HFFc6 (cell line): ENCODE measurements around the gene ANKEF1. TPM values are rescaled to one million over a fixed set of nuclear protein-coding genes. Genes with fewer than 3 reads are reported as not detected.

Experiments used
- DNase-seq: peaks from one replicate; pipeline ENCODE4 v3.0.0-alpha.2; 2018
- H3K27ac Mint-ChIP-seq: 2 replicates; pipeline ENCODE4 v1.8.0; 2020; ENCODE audit warnings: mild to moderate bottlenecking, mixed read lengths
- H3K27me3 Mint-ChIP-seq: 2 replicates; pipeline ENCODE4 v1.8.0; 2021; ENCODE audit warnings: mild to moderate bottlenecking, moderate library complexity, mixed read lengths; ENCODE audit not compliant: insufficient read depth
- H3K36me3 Mint-ChIP-seq: 2 replicates; pipeline ENCODE4 v1.8.0; 2021; ENCODE audit warnings: low read depth, mixed read lengths
- H3K4me1 Mint-ChIP-seq: 2 replicates; pipeline ENCODE4 v1.8.0; 2020; ENCODE audit warnings: low read depth, mixed read lengths
- H3K4me3 Mint-ChIP-seq: 2 replicates; pipeline ENCODE4 v1.8.0; 2020; ENCODE audit warnings: mild to moderate bottlenecking, moderate library complexity, mixed read lengths
- H3K9me3 Mint-ChIP-seq: 2 replicates; pipeline ENCODE4 v1.8.0; 2020; ENCODE audit warnings: mild to moderate bottlenecking, mixed read lengths
- total RNA-seq, 6 experiments: library from RNA; stranded (reverse); fragmentation: NEBNext Ultra II Directional; extraction: Animal tissue kit (Norgen Biotek cat#: 25700); gene quantifications; 2 replicates in 1 of 6; 3 replicates in 5 of 6; pipeline ENCODE4 v1.2.3, GENCODE V29; 2021
- TF ChIP-seq, protein P1 (sequence below): fragments of 200-600 bp; sonication (generic); IDR thresholded peaks from 2 replicates; pipeline ENCODE4 v1.5.0; 2021; ENCODE audit warnings: antibody characterized with exemption, mild to moderate bottlenecking

ANKEF1 gene
- total RNA-seq, 6 experiments from 2014 or later, result not detected

- no peak for DNase-seq
- H3K27ac Mint-ChIP-seq, result no peak overlapping the region
- TF ChIP-seq, protein P1, sequence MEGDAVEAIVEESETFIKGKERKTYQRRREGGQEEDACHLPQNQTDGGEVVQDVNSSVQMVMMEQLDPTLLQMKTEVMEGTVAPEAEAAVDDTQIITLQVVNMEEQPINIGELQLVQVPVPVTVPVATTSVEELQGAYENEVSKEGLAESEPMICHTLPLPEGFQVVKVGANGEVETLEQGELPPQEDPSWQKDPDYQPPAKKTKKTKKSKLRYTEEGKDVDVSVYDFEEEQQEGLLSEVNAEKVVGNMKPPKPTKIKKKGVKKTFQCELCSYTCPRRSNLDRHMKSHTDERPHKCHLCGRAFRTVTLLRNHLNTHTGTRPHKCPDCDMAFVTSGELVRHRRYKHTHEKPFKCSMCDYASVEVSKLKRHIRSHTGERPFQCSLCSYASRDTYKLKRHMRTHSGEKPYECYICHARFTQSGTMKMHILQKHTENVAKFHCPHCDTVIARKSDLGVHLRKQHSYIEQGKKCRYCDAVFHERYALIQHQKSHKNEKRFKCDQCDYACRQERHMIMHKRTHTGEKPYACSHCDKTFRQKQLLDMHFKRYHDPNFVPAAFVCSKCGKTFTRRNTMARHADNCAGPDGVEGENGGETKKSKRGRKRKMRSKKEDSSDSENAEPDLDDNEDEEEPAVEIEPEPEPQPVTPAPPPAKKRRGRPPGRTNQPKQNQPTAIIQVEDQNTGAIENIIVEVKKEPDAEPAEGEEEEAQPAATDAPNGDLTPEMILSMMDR, result no peak
- no peaks in the 10 kb centered on the region; the same call in 1 of the 2 replicates for H3K27me3 Mint-ChIP-seq
- no peaks in the 10 kb centered on the region for H3K4me1 Mint-ChIP-seq
- peaks cover 4% of the 10 kb centered on the region; the same call in 1 of the 2 replicates for H3K9me3 Mint-ChIP-seq
- H3K36me3 Mint-ChIP-seq, result no peaks in the 10 kb centered on the region
- no peak overlapping the region for H3K4me3 Mint-ChIP-seq
Observed at GRCh38 chr20:10065154-10065833, 30.5 kb downstream of the ANKEF1 start.

- Mint-ChIP-seq H3K9me3 (peaks cover 4% of the 10 kb centered on the region; the same call in 1 of the 2 replicates), H3K4me1 (no peaks in the 10 kb centered on the region), H3K4me3 (no peak overlapping the region), H3K36me3 (no peaks in the 10 kb centered on the region), H3K27me3 (no peaks in the 10 kb centered on the region; the same call in 1 of the 2 replicates), H3K27ac (no peak overlapping the region)
- no peak for DNase-seq
- TF ChIP-seq, protein P1, result no peak
Observed at GRCh38 chr20:10067321-10067720, 32.5 kb downstream of the ANKEF1 start.

DNA sequence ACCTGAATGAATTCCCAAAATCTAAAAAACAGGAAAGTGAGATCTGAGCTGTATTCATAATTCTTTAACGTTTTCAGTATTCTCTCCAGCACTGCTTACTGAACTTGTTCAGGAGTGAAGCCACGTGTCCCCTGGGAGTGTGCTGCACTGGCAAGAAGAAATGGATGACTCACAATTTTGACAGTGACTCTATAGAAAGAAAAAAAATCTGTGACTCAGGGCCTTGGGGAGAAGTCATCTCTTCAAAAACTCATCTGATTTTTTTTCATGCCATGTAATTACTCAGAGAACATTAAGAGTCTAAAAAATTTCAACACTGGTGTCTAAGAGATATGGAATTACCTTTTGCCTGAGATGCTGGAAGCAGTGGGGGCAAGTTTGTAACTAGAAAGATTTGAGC lies 39.7 kb downstream of the ANKEF1 start:
- peak overlapping the region; percentile 33; the same call in 1 of the 2 replicates for H3K4me3 Mint-ChIP-seq
- H3K36me3 Mint-ChIP-seq, result no peaks in the 10 kb centered on the region
- peak overlapping the region; percentile 22 for H3K27ac Mint-ChIP-seq
- H3K27me3 Mint-ChIP-seq, result no peaks in the 10 kb centered on the region; the same call in 1 of the 2 replicates
- TF ChIP-seq, protein P1, result no peak
- DNase-seq, result peak; percentile 78
- peaks cover 22% of the 10 kb centered on the region for H3K4me1 Mint-ChIP-seq
- H3K9me3 Mint-ChIP-seq, result peaks cover 11% of the 10 kb centered on the region; the same call in 1 of the 2 replicates

- peaks cover 12% of the 10 kb centered on the region; the same call in 1 of the 2 replicates for H3K9me3 Mint-ChIP-seq
- TF ChIP-seq, protein P1, result no peak
- no peak for DNase-seq
- H3K4me1 Mint-ChIP-seq, result peaks cover 22% of the 10 kb centered on the region
- no peaks in the 10 kb centered on the region; the same call in 1 of the 2 replicates for H3K27me3 Mint-ChIP-seq
- H3K27ac Mint-ChIP-seq, result no peak overlapping the region
- no peak overlapping the region for H3K4me3 Mint-ChIP-seq
- no peaks in the 10 kb centered on the region for H3K36me3 Mint-ChIP-seq
Observed at GRCh38 chr20:10075606-10076005, 40.8 kb downstream of the ANKEF1 start.

DNA sequence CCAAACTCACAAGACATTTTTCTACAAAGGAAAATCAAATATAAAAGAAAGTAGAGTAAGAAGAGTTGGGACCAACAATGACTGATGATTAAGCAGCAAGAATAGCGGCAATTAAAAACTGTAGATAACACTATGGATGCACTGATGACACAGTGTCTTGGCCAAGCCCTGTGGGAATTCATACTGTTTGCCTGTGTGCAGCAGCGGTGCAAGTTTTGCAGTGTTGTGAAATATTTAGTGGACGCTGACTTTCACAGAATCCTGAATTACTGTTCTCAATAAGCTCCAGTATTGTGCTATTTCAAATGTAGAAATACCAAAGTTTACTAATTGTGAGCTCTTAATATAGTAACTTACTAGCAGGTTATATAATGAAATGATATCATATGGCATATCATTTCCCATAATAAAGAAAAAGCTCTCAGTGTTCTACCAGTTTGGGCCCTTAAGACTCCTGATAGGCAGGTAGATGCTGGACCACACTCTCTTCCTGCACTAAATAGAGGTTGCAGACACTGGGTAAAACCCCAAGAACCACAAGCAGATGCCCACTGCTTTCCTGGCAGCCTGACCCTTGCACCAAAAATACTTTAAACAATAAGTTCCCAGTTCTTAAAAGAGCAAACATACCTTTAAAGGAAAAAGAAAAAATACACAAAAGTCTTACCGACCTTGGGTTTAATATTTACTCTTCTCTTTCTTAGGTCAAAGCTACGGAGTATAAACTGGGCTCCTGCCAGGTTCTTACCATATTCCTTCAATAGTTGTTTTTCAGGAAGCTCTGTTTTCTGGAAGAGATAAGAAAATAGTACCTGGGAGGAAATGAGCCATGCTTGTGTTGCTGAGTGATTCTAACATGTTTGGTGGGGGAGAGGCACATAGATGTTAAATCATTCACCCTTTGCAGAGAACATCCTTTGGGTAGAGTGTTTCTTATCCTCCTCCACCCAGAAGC lies 41.6 kb downstream of the ANKEF1 start:
- H3K27ac Mint-ChIP-seq, result no peak overlapping the region
- H3K9me3 Mint-ChIP-seq, result peaks cover 12% of the 10 kb centered on the region; the same call in 1 of the 2 replicates
- H3K27me3 Mint-ChIP-seq, result no peaks in the 10 kb centered on the region; the same call in 1 of the 2 replicates
- peaks cover 22% of the 10 kb centered on the region for H3K4me1 Mint-ChIP-seq
- H3K36me3 Mint-ChIP-seq, result no peaks in the 10 kb centered on the region
- no peak overlapping the region for H3K4me3 Mint-ChIP-seq
- TF ChIP-seq, protein P1, result no peak
- no peak for DNase-seq
